Lung (tissue), 12 donors: Measurements from ENCODE around the gene FBXO34. TPM values are rescaled to one million over a fixed set of nuclear protein-coding genes. Genes with fewer than 3 reads are reported as not detected.
"Not testable (repeated sequence)": the region's sequence is repeated elsewhere in the genome, so short reads cannot be mapped to it uniquely, and the experiment has no call there.

ENCODE experiments used
- ATAC-seq: fragments of 200-7000 bp; cut with Tn5 transposase; one replicate; pipeline ENCODE4 v1.9.1; 2020; ENCODE audit warnings: moderate number of reproducible peaks; ENCODE audit not compliant: insufficient read depth, low FRiP score
- DNase-seq, 3 donors: peaks; one replicate each; pipeline ENCODE4 v3.0.0-alpha.2; 2013 to 2017
- H3K27ac ChIP-seq, 2 donors: one replicate each; pipeline ENCODE4 v1.5.1; 2013; ENCODE audit warnings: mild to moderate bottlenecking in 2 of 2, moderate library complexity in 2 of 2, control low read depth in 1 of 2, inconsistent platforms in 1 of 2, low read depth in 1 of 2, low read length in 1 of 2
- H3K27me3 ChIP-seq, 3 donors: one replicate each; pipeline ENCODE4 v1.5.1; 2013; ENCODE audit warnings: low read length in 2 of 3; ENCODE audit not compliant: control insufficient read depth in 3 of 3, insufficient read depth in 3 of 3
- H3K36me3 ChIP-seq, 4 donors: one replicate each; pipeline ENCODE4 v1.5.1; 2013; ENCODE audit warnings: low read length in 4 of 4, mild to moderate bottlenecking in 1 of 4, moderate library complexity in 1 of 4; ENCODE audit not compliant: control insufficient read depth in 4 of 4, insufficient read depth in 4 of 4
- H3K4me1 ChIP-seq, 5 donors: one replicate each; pipeline ENCODE4 v1.5.1; 2013; ENCODE audit warnings: low read length in 5 of 5, mild to moderate bottlenecking in 2 of 5, moderate library complexity in 1 of 5; ENCODE audit not compliant: control insufficient read depth in 5 of 5, insufficient read depth in 5 of 5
- H3K4me3 ChIP-seq: one replicate; pipeline ENCODE4 v1.5.1; 2013; ENCODE audit warnings: mild to moderate bottlenecking, control low read depth, moderate library complexity
- H3K9ac ChIP-seq, 2 donors: one replicate each; pipeline ENCODE4 v1.5.1; 2013; ENCODE audit warnings: low read length in 2 of 2, control low read depth in 1 of 2; ENCODE audit not compliant: insufficient read depth in 1 of 2
- H3K9me3 ChIP-seq, 4 donors: one replicate each; pipeline ENCODE4 v1.5.1; 2013; ENCODE audit warnings: low read length in 3 of 4, mild to moderate bottlenecking in 1 of 4, moderate library complexity in 1 of 4; ENCODE audit not compliant: control insufficient read depth in 4 of 4, insufficient read depth in 3 of 4
- WGBS, 2 donors: extraction: QIAGEN DNeasy Blood & Tissue Kit; methylation state at CpG; one replicate each; pipeline ENCODE4 v1.1.7; 2013; 5-methylcytosine and 5-hydroxymethylcytosine counted together
- polyA plus RNA-seq, 2 donors: library from polyadenylated mRNA; stranded (reverse); fragments of 200-250 nt; gene quantifications; one replicate each; pipeline ENCODE4 v1.2.1, GENCODE V29; 2013
- total RNA-seq, 2 donors: library from RNA; depleted of rRNA in 1 of 2; stranded (reverse); fragments of >200 nt in 1 of 2; gene quantifications; one replicate each; pipeline ENCODE4 v1.2.1, GENCODE V29; 2014 to 2021
- TF ChIP-seq, protein P1 (sequence below): IDR thresholded peaks from 2 replicates; pipeline ENCODE4 v1.5.1; 2012; ENCODE audit warnings: mild to moderate bottlenecking; ENCODE audit errors: control extremely low read depth, extremely low read depth
- donor health status: control.
- donor health status: control.
- donor health status: Bipolar disorder and iron deficiency.
- donor health status: healthy.
- donor health status: DM: yes; HTN: yes; CAD: no.

FBXO34 gene
- total and polyA plus RNA-seq, 4 donors = 14.0 to 59.4 (median 22.2) TPM

DNA sequence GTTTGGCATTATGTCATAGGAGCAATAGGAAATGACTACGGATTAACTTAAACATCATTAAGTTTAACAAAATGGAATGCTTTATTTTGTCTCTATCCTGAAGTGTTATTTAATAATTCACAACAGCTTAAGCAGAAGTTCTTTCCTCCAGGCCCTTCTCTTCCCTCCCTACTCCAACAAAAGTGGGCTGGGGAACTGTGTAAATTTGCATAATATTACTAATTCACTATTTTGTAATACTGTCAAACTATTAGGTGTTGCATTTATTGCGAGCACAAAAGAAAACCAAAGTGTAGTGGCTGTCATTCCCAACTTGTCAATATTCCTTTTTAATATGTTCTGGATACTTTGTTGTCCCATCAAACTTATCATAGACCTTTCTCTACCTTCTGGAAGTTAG is 70.6 kb downstream of the FBXO34 start:
- Histone ChIP-seq H3K9ac (no peak overlapping the region), H3K9me3 (no peaks in the 10 kb centered on the region), H3K4me3 (no peak overlapping the region), H3K36me3 (no peaks in the 10 kb centered on the region), H3K4me1 (peaks cover 0 to 19% (median 4%) of the 10 kb centered on the region in 5 donors), H3K27me3 (no peaks in the 10 kb centered on the region), H3K27ac (no peak overlapping the region)
- WGBS, 2 donors = 63 to 64% methylated on average over 2 of the region's 2 CpGs
- TF ChIP-seq, protein P1, sequence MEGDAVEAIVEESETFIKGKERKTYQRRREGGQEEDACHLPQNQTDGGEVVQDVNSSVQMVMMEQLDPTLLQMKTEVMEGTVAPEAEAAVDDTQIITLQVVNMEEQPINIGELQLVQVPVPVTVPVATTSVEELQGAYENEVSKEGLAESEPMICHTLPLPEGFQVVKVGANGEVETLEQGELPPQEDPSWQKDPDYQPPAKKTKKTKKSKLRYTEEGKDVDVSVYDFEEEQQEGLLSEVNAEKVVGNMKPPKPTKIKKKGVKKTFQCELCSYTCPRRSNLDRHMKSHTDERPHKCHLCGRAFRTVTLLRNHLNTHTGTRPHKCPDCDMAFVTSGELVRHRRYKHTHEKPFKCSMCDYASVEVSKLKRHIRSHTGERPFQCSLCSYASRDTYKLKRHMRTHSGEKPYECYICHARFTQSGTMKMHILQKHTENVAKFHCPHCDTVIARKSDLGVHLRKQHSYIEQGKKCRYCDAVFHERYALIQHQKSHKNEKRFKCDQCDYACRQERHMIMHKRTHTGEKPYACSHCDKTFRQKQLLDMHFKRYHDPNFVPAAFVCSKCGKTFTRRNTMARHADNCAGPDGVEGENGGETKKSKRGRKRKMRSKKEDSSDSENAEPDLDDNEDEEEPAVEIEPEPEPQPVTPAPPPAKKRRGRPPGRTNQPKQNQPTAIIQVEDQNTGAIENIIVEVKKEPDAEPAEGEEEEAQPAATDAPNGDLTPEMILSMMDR = no peak
- DNase-seq (no peak), ATAC-seq (no peak)

DNA sequence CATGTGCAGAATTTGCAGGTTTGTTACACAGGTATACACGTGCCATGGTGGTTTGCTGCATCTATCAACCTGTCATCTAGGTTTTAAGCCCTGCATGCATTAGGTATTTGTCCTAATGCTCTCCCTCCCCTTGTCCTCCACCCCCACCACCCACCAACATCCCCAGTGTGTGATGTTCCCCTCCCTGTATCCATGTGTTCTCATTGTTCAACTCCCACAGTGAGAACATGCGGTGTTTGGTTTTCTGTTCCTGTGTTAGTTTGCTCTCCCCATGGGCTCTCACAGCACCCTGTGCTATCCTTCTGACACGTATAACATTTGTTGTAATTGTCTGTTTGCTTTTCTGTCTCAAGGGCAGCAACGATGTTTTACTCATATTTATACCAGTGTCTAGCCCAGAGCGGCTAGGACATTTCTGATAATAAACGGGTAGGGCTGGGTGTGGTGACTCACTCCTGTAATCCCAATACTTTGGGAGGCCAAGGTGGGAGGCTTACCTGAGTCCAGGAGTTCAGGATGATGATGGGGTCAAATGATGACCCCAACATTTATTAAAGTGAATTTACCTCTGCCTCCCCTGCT is 73.5 kb downstream of the FBXO34 start:
- not testable (repeated sequence) for H3K4me3 ChIP-seq, H3K9ac ChIP-seq, ATAC-seq

GRCh38 chr14:55347040-55347439 is 75.8 kb downstream of the FBXO34 start:
- TF ChIP-seq, protein P1 = no peak
- Histone ChIP-seq H3K9me3 (no peaks in the 10 kb centered on the region), H3K27ac (no peak overlapping the region), H3K9ac (no peak overlapping the region), H3K27me3 (no peaks in the 10 kb centered on the region), H3K36me3 (peaks cover 7 to 17% (median 13%) of the 10 kb centered on the region in 4 donors), H3K4me3 (no peak overlapping the region), H3K4me1 (peaks cover 0 to 9% (median 0%) of the 10 kb centered on the region in 5 donors)
- DNase-seq = no peak
- ATAC-seq = no peak
- 97 to 98% methylated on average over 1 of the region's 1 CpG for WGBS, 2 donors

More for the DNA sequence above, 73.5 kb downstream of the FBXO34 start:
- H3K27ac ChIP-seq, H3K9me3 ChIP-seq, DNase-seq, H3K27me3 ChIP-seq, H3K36me3 ChIP-seq: not testable (repeated sequence)
- 70 to 84% methylated on average over 6 of the region's 6 CpGs for WGBS, 2 donors
- H3K4me1 ChIP-seq = peaks cover 0 to 22% (median 4%) of the 10 kb centered on the region in 5 donors

GRCh38 chr14:55347748-55348147 is 76.5 kb downstream of the FBXO34 start:
- H3K9ac ChIP-seq = no peak overlapping the region
- 82 to 87% methylated on average over 3 of the region's 3 CpGs for WGBS, 2 donors

More at GRCh38 chr14:55347748-55348147, 76.5 kb downstream of the FBXO34 start:
- H3K36me3 ChIP-seq = peaks cover 7 to 22% (median 13%) of the 10 kb centered on the region in 4 donors
- ATAC-seq (no peak), DNase-seq (no peak)
- TF ChIP-seq, protein P1 = no peak
- H3K4me1 ChIP-seq = peaks cover 0 to 9% (median 0%) of the 10 kb centered on the region in 5 donors
- no peak overlapping the region for H3K4me3 ChIP-seq
- H3K27ac ChIP-seq = no peak overlapping the region
- H3K27me3 ChIP-seq = no peaks in the 10 kb centered on the region
- H3K9me3 ChIP-seq = peaks cover 0 to 2% (median 0%) of the 10 kb centered on the region in 4 donors
